Testis (tissue), 3 donors: ENCODE results near the gene ACSBG1. TPM values are rescaled to one million over a fixed set of nuclear protein-coding genes. Genes with fewer than 3 reads are reported as not detected.
A peak's percentile ranks its signal among the peaks of the same experiment; 100 is the strongest.

Experiments used
- DNase-seq: peaks from one replicate; pipeline ENCODE4 v3.0.0-alpha.2; 2019
- H3K27ac ChIP-seq, 2 donors: fragments of 200-600 bp; sonication (generic); one replicate each; pipeline ENCODE4 v1.5.1; 2019
- H3K27me3 ChIP-seq: fragments of 200-600 bp; sonication (generic); one replicate; pipeline ENCODE4 v1.5.1; 2019
- H3K36me3 ChIP-seq: fragments of 200-600 bp; sonication (generic); one replicate; pipeline ENCODE4 v1.5.1; 2017; ENCODE audit warnings: low read depth; ENCODE audit errors: missing control alignments
- H3K4me1 ChIP-seq: fragments of 200-600 bp; sonication (generic); one replicate; pipeline ENCODE4 v1.5.1; 2019
- H3K4me3 ChIP-seq, 2 donors: fragments of 200-600 bp; sonication (generic); one replicate each; pipeline ENCODE4 v1.5.1; 2017 to 2019
- H3K9me3 ChIP-seq: fragments of 200-600 bp; sonication (generic); one replicate; pipeline ENCODE4 v1.5.1; 2017
- CTCF ChIP-seq, 3 experiments: fragments of 450-650 bp in 2 of 3; fragments of 200-600 bp in 1 of 3; sonication (generic) in 1 of 3; IDR thresholded peaks; one replicate each; pipeline ENCODE4 v1.5.1; 2016 to 2019; ENCODE audit warnings: antibody characterized with exemption in 3 of 3, mild to moderate bottlenecking in 2 of 3, moderate library complexity in 1 of 3
- POLR2A ChIP-seq: fragments of 450-650 bp; IDR thresholded peaks from one replicate; pipeline ENCODE4 v1.6.1; 2017; ENCODE audit warnings: antibody characterized with exemption, mild to moderate bottlenecking, moderate library complexity
- WGBS, 2 donors: methylation state at CpG; one replicate each; pipeline ENCODE4 v1.1.5; 2018; 5-methylcytosine and 5-hydroxymethylcytosine counted together
- intact Hi-C: fragments of 100-400 bp; cut with DNase I; formaldehyde crosslinking; loops from one replicate; pipeline ENCODE4 v1.15.1; 2023; ENCODE audit warnings: low total_unique reads
- polyA plus RNA-seq: library from polyadenylated mRNA; stranded (reverse); fragments of 350-450 nt; fragmentation: Illumina TruSeq; extraction: RNeasy Lipid Tissue Mini Kit (QIAGEN cat#74804); gene quantifications from one replicate; pipeline ENCODE4 v1.2.3, GENCODE V29; 2014; ENCODE audit warnings: low read depth, low replicate concordance; ENCODE audit not compliant: insufficient read depth
- total RNA-seq, 2 donors: library from RNA; depleted of rRNA; stranded (reverse); fragments of >200 nt; gene quantifications; one replicate each; pipeline ENCODE4 v1.2.3, GENCODE V29; 2016

ACSBG1 gene
- total and polyA plus RNA-seq, 3 donors from 2014 or later, result 12.2 to 25.2 (median 14.8) TPM

GRCh38 chr15:78195735-78196201, 38.6 kb downstream of the ACSBG1 start:
- WGBS, 2 donors, result 60 to 70% methylated on average over 7 of the region's 7 CpGs

GRCh38 chr15:78194568-78194925, 39.8 kb downstream of the ACSBG1 start:
- H3K27me3 ChIP-seq, result no peaks in the 10 kb centered on the region
- no peaks in the 10 kb centered on the region for H3K9me3 ChIP-seq
- no peak for TF ChIP-seq POLR2A
- TF ChIP-seq CTCF (IDR thresholded peaks at IDR 0.05), result no peak
- H3K4me1 ChIP-seq, result no peaks in the 10 kb centered on the region
- intact Hi-C loops, result no loop called here
- H3K4me3 ChIP-seq, result no peak overlapping the region
- H3K36me3 ChIP-seq, result no peaks in the 10 kb centered on the region
- WGBS, 2 donors, result 93 to 100% methylated on average over 1 to 15 of the region's 15 CpGs
- no peak for DNase-seq
- H3K27ac ChIP-seq, result no peak overlapping the region

More at GRCh38 chr15:78195735-78196201, 38.6 kb downstream of the ACSBG1 start:
- Histone ChIP-seq H3K9me3 (no peaks in the 10 kb centered on the region), H3K36me3 (no peaks in the 10 kb centered on the region), H3K27ac (no peak overlapping the region), H3K4me1 (no peaks in the 10 kb centered on the region), H3K4me3 (no peak overlapping the region), H3K27me3 (no peaks in the 10 kb centered on the region)
- TF ChIP-seq CTCF (IDR thresholded peaks at IDR 0.05) (peak; percentile 37 to 67 (median 56)), POLR2A (no peak)
- intact Hi-C loops, result no loop called here
- DNase-seq, result peak; percentile 45

GRCh38 chr15:78193731-78194567, 40.4 kb downstream of the ACSBG1 start:
- H3K4me1 ChIP-seq, result no peaks in the 10 kb centered on the region
- H3K27me3 ChIP-seq, result no peaks in the 10 kb centered on the region
- DNase-seq, result peak; percentile 11
- 93 to 95% methylated on average over 12 to 15 of the region's 15 CpGs for WGBS, 2 donors
- TF ChIP-seq CTCF (IDR thresholded peaks at IDR 0.05) (no peak), POLR2A (no peak)
- H3K9me3 ChIP-seq, result no peaks in the 10 kb centered on the region
- H3K4me3 ChIP-seq, result no peak overlapping the region
- no peaks in the 10 kb centered on the region for H3K36me3 ChIP-seq
- intact Hi-C loops, result no loop called here
- H3K27ac ChIP-seq, result no peak overlapping the region

- H3K4me3 ChIP-seq, result no peak overlapping the region
- no peak overlapping the region for H3K27ac ChIP-seq
- no peaks in the 10 kb centered on the region for H3K9me3 ChIP-seq
- no peaks in the 10 kb centered on the region for H3K36me3 ChIP-seq
- intact Hi-C loops, result no loop called here
- no peak for TF ChIP-seq POLR2A
- peak; percentile 3 for DNase-seq
- 95 to 98% methylated on average over 9 to 10 of the region's 10 CpGs for WGBS, 2 donors
- no peaks in the 10 kb centered on the region for H3K27me3 ChIP-seq
- no peaks in the 10 kb centered on the region for H3K4me1 ChIP-seq
These were observed 41.4 kb downstream of the ACSBG1 start for GRCh38 chr15:78192826-78193594.

GRCh38 chr15:78182821-78183220, 51.5 kb downstream of the ACSBG1 start:
- intact Hi-C loops, result no loop called here
- TF ChIP-seq CTCF (IDR thresholded peaks at IDR 0.05) (no peak), POLR2A (no peak)
- peak; percentile 4 for DNase-seq

More at GRCh38 chr15:78182821-78183220, 51.5 kb downstream of the ACSBG1 start:
- H3K9me3 ChIP-seq, result no peaks in the 10 kb centered on the region
- H3K27ac ChIP-seq, result no peak overlapping the region
- H3K4me3 ChIP-seq, result no peak overlapping the region
- no peaks in the 10 kb centered on the region for H3K36me3 ChIP-seq
- H3K27me3 ChIP-seq, result no peaks in the 10 kb centered on the region
- 81 to 97% methylated on average over 4 of the region's 4 CpGs for WGBS, 2 donors
- H3K4me1 ChIP-seq, result no peaks in the 10 kb centered on the region
